Stomach smooth muscle (tissue), 2 donors: ENCODE measurements around the gene NUBPL.
"Not testable (repeated sequence)": the region's sequence is repeated elsewhere in the genome, so short reads cannot be mapped to it uniquely, and the experiment has no call there.

ENCODE experiments used
- H3K27ac ChIP-seq: one replicate; pipeline ENCODE4 v1.7.0; 2013; ENCODE audit warnings: mild to moderate bottlenecking, low read length, inconsistent platforms
- H3K27me3 ChIP-seq, 2 donors: one replicate each; pipeline ENCODE4 v1.7.0; 2013; ENCODE audit warnings: low read length in 2 of 2; ENCODE audit not compliant: insufficient read depth in 2 of 2, control insufficient read depth in 1 of 2
- H3K36me3 ChIP-seq, 2 donors: one replicate each; pipeline ENCODE4 v1.7.0; 2013; ENCODE audit warnings: low read length in 2 of 2; ENCODE audit not compliant: control insufficient read depth in 2 of 2, insufficient read depth in 2 of 2
- H3K4me1 ChIP-seq: one replicate; pipeline ENCODE4 v1.7.0; 2013; ENCODE audit warnings: low read length; ENCODE audit not compliant: control insufficient read depth, insufficient read depth
- H3K4me3 ChIP-seq, 2 donors: one replicate each; pipeline ENCODE4 v1.7.0; 2013; ENCODE audit warnings: low read length in 2 of 2
- H3K9ac ChIP-seq, 2 donors: one replicate each; pipeline ENCODE4 v1.7.0; 2013; ENCODE audit warnings: low read length in 2 of 2, mild to moderate bottlenecking in 1 of 2
- H3K9me3 ChIP-seq, 2 donors: one replicate each; pipeline ENCODE4 v1.7.0; 2013; ENCODE audit warnings: low read length in 2 of 2; ENCODE audit not compliant: control insufficient read depth in 2 of 2
- donor health status: healthy.
- donor health status: Pancreatic carcinoma.

The NUBPL gene

DNA sequence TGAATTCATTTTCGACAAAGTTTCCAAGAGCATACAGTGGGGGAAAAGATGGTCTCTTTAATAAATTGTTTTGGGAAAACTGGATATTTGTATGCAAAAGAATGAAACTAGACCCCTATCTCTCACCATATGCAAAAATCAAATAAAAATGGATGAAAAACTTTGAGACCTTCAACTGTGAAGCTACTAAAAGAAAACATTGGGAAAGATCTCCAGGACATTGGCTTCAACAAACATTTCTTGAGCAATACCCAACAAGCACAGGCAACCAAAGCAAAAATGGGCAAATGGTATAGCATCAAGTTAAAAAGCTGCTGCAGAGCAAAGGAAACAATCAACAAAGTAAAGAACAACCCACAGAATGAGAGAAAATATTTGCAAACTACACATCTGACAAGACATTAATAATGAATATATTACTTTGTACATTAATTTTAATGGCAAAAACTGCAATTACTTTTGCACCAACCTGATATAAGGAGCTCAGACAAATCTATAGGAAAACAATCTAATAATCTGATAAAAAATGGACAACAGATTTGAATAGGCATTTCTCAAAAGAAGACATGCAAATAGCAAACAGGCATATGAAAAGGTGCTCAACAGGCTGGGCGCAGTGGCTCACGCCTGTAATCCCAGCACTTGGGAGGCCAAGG lies 50.7 kb downstream of the NUBPL start:
- Histone ChIP-seq H3K9me3 (no peaks in the 10 kb centered on the region), H3K9ac (no peak overlapping the region), H3K27me3 (no peaks in the 10 kb centered on the region), H3K27ac (no peak overlapping the region), H3K4me3 (no peak overlapping the region), H3K36me3 (no peaks in the 10 kb centered on the region), H3K4me1 (no peaks in the 10 kb centered on the region)

DNA sequence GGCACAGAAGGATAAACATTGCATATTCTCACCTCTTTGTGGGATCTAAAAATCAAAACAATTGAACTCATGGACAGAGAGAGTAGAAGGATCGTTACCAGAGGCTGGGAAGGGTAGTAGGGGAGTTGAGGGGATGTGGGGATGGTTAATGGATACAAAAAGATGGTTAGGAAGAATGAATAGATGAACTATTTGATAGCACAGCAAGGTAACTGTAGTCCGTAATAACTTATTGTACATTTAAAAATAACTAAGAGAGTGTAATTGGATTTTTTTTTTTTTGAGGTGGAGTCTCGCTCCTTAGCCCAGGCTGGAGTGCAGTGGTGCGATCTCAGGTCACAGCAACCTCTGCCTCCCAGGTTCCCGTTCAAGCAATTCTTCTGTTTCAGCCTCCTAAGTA lies 52.0 kb downstream of the NUBPL start:
- H3K27ac ChIP-seq = no peak overlapping the region
- no peaks in the 10 kb centered on the region for H3K4me1 ChIP-seq
- no peak overlapping the region for H3K4me3 ChIP-seq
- H3K9ac ChIP-seq = no peak overlapping the region
- H3K9me3 ChIP-seq = no peaks in the 10 kb centered on the region
- H3K36me3 ChIP-seq = no peaks in the 10 kb centered on the region
- no peaks in the 10 kb centered on the region for H3K27me3 ChIP-seq

DNA sequence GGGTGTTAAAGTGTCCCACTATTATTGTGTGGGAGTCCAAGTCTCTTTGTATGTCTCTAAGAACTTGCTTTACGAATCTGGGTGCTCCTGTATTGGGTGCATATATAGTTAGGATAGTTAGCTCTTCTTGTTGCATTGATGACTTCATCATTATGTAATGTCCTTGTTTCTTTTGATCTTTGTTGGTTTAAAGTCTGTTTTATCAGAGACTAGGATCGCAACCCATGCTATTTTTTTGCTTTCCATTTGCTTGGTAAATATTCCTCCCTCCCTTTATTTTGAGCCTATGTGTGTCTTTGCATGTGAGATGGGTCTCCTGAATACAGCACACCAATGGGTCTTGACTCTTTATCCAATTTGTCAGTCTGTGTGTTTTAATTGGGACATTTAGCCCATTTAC lies 57.7 kb downstream of the NUBPL start:
- H3K9me3 ChIP-seq, H3K9ac ChIP-seq, H3K4me1 ChIP-seq, H3K27me3 ChIP-seq, H3K27ac ChIP-seq, H3K4me3 ChIP-seq, H3K36me3 ChIP-seq: not testable (repeated sequence)

DNA sequence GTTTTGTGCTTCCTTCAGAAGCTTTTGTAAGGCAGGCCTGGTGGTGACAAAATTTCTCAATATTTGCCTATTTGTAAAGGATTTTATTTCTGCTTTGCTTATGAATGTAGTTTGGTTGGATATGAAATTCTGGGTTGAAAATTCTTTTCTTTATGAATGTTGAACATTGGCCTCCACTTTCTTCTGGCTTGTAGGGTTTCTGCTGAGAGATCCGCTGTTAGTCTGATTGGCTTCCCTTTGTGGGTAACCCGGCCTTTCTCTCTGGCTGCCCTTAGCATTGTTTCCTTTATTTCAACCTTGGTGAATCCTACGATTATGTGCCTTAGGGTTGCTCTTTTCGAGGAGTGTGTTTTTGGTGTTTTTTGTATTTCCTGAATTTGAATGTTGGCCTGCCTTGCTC lies 58.2 kb downstream of the NUBPL start:
- Histone ChIP-seq H3K27ac (no peak overlapping the region), H3K36me3 (peaks cover 0 to 2% of the 10 kb centered on the region in 2 donors), H3K27me3 (no peaks in the 10 kb centered on the region), H3K9me3 (no peaks in the 10 kb centered on the region), H3K9ac (no peak overlapping the region), H3K4me3 (no peak overlapping the region), H3K4me1 (no peaks in the 10 kb centered on the region)

DNA sequence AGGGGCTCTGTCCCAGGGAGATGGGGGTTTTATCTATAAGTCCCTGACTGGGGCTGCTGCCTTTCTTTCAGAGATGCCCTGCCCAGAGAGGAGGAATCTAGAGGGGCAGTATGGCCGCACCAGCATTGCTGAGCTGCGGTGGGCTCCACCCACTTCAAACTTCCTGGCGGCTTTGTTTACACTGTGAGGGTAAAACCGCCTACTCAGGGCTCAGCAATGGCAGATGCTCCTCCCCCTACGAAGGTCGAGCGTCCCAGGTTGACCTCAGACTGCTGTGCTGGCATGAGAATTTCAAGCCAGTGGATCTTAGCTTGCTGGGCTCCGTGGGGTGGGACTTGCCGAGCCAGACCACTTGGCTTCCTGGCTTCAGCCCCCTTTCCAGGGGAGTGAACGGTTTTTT lies 59.7 kb downstream of the NUBPL start:
- not testable (repeated sequence) for H3K27me3 ChIP-seq, H3K9ac ChIP-seq, H3K27ac ChIP-seq, H3K4me3 ChIP-seq, H3K9me3 ChIP-seq, H3K36me3 ChIP-seq, H3K4me1 ChIP-seq

DNA sequence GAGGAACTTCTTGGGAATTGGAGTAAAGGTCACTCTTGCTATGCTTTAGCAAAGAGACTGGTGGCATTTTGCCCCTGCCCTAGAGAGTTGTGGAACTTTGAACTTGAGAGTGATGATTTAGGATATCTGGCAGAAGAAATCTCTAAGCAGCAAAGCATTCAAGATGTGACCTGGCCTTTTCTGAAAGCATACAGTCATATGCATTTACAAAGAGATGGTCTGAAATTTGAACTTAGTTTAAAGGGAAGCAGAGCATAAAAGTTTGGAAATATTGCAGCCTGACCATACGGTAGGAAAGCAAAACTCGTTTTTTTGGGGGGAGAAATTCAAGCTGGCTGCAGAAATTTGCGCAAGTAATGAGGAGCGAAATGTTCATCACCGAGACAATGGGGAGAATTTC lies 60.9 kb downstream of the NUBPL start:
- H3K9ac ChIP-seq = no peak overlapping the region

DNA sequence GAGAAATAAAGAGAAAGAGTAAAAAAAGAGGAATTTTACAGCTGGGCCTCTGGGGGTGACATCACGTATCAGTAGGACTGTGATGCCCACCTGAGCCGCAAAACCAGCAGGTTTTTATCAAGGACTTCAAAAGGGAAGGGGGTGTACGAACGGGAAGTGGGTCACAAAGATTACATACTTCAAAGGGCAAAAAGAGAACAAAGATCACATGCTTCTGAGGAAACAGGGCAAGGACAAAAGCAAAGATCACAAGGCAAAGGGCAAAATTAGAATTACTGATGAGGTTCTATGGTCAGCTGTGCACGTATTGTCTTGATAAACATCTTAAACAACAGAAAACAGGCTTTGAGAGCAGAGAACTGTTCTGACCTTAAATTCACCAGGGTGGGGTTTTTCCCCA lies 91.7 kb downstream of the NUBPL start:
- not testable (repeated sequence) for H3K4me1 ChIP-seq, H3K9me3 ChIP-seq, H3K27ac ChIP-seq, H3K27me3 ChIP-seq, H3K36me3 ChIP-seq, H3K4me3 ChIP-seq, H3K9ac ChIP-seq

More for the DNA sequence above, 60.9 kb downstream of the NUBPL start:
- Histone ChIP-seq H3K4me1 (no peaks in the 10 kb centered on the region), H3K4me3 (no peak overlapping the region), H3K27ac (no peak overlapping the region), H3K27me3 (no peaks in the 10 kb centered on the region), H3K9me3 (no peaks in the 10 kb centered on the region), H3K36me3 (peaks cover 0 to 2% of the 10 kb centered on the region in 2 donors)

DNA sequence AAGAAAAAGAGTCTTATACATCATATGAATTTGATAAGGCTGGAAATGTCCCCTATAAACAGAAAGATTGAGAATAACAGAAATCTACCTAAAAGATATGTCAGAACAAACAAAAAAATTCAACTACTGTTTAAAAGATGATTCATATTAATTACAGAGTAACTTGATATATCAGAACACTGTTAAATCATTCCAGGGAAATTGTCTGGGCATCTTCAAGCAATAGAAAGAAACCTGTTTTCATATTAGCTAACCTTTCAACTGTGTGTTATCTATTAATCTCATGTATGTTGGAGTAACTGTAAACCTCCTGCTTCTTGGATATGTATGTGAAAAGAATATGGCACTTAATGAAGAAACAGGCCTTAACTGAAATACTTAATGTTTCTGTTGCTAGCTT lies 96.7 kb downstream of the NUBPL start:
- Histone ChIP-seq H3K27me3 (no peaks in the 10 kb centered on the region), H3K9me3 (peaks cover 3 to 5% of the 10 kb centered on the region in 2 donors), H3K27ac (no peak overlapping the region), H3K36me3 (no peaks in the 10 kb centered on the region), H3K9ac (no peak overlapping the region), H3K4me3 (no peak overlapping the region), H3K4me1 (no peaks in the 10 kb centered on the region)

DNA sequence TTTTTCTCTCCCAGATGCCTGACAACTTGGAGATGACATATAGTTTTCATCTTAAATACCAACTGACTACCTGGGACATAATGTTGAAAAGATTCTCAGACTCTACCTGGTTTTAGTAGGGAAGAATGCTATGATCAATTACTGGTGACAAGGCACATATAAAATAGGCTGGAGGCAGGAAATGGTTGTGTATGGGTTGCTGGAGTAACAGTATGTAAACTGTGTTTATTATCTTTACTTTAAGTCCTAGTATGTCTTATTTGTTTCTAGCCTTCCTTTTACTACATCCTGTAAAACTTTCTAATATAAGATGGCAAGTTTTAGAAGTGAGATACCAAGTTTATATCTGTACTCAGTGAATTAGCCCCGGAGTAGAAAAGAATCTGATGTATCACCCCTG lies 98.1 kb downstream of the NUBPL start:
- peaks cover 0 to 2% of the 10 kb centered on the region in 2 donors for H3K9me3 ChIP-seq
- no peak overlapping the region for H3K27ac ChIP-seq
- no peak overlapping the region for H3K4me3 ChIP-seq
- no peaks in the 10 kb centered on the region for H3K36me3 ChIP-seq
- H3K27me3 ChIP-seq = no peaks in the 10 kb centered on the region
- no peak overlapping the region for H3K9ac ChIP-seq
- no peaks in the 10 kb centered on the region for H3K4me1 ChIP-seq

DNA sequence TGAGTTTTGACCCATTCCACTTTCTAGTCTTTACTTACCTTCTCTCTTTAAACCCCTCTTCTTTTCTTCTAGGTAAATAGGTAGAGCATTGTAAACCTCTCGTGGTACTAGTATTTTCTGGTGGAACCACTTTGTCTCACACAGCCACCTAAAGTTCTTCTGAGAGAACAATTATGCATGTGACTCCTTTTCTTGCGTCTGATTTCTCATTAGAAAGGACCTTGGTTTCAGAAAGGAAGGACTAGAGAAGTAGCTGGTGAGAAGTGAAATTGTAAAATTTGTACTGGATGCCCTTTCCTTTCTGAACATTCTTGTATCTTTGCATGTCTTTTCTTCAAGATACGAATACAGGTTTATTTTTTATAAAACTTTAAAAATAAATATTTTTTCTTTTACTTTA lies 99.0 kb downstream of the NUBPL start:
- H3K4me3 ChIP-seq = no peak overlapping the region
- no peak overlapping the region for H3K9ac ChIP-seq
- peaks cover 0 to 2% of the 10 kb centered on the region in 2 donors for H3K9me3 ChIP-seq
- H3K27ac ChIP-seq = no peak overlapping the region
- no peaks in the 10 kb centered on the region for H3K36me3 ChIP-seq
- H3K27me3 ChIP-seq = no peaks in the 10 kb centered on the region
- no peaks in the 10 kb centered on the region for H3K4me1 ChIP-seq

DNA sequence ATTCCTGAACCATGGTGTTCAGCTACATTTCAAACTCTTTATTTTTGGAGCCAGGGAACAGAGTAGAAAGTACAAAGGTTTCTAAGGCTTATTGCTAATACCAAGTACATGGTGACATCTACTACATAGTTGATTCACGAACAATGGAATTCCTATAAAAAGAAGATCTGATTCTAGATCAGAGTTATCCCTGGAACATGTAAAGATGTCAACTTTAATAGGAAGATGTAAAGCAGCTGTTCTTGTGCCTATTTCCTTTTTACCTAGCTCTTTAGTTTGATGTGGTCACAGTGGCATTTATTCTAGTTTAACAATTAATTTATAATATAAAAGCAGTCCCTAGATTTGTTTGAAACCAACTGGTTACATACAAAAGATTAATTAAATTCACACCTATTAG lies 99.5 kb downstream of the NUBPL start:
- no peak overlapping the region for H3K27ac ChIP-seq
- H3K4me1 ChIP-seq = no peaks in the 10 kb centered on the region
- no peaks in the 10 kb centered on the region for H3K36me3 ChIP-seq
- no peaks in the 10 kb centered on the region for H3K27me3 ChIP-seq
- no peak overlapping the region for H3K9ac ChIP-seq
- H3K4me3 ChIP-seq = no peak overlapping the region
- H3K9me3 ChIP-seq = peaks cover 0 to 2% of the 10 kb centered on the region in 2 donors
